ENCODE measurements around the gene ATG16L1.

GRCh38 chr2:233209533-233210171, 41.8 kb upstream of the ATG16L1 start:
- TF ChIP-seq CTCF (IDR thresholded peaks at IDR 0.05 in 2 of 3, conservative IDR thresholded peaks at IDR 0.05 in 1 of 3; ENCODE audit: control insufficient read depth in 2 of 3, extremely low read depth in 1 of 3, insufficient read depth in 1 of 3, low read depth in 3 of 3, low read length in 3 of 3) (no peak), MEF2A (IDR thresholded peaks at IDR 0.05; ENCODE audit: insufficient read depth, low read depth, low read length) (no peak), YBX1 (IDR thresholded peaks at IDR 0.05) (no peak), BCLAF1 (IDR thresholded peaks at IDR 0.05) (no peak), PAX5 (IDR thresholded peaks at IDR 0.05; ENCODE audit: borderline replicate concordance, low read depth, low read length) (no peak), JUNB (IDR thresholded peaks at IDR 0.05) (no peak), ZNF592 (IDR thresholded peaks at IDR 0.05) (no peak)
